ENCODE measurements around the gene BICD1. TPM values are rescaled to one million over a fixed set of nuclear protein-coding genes. Genes with fewer than 3 reads are reported as not detected.

BICD1 gene
- total and polyA plus RNA-seq, 5 donors from 2014 or later = 8.0 to 23.6 (median 9.4) TPM

DNA sequence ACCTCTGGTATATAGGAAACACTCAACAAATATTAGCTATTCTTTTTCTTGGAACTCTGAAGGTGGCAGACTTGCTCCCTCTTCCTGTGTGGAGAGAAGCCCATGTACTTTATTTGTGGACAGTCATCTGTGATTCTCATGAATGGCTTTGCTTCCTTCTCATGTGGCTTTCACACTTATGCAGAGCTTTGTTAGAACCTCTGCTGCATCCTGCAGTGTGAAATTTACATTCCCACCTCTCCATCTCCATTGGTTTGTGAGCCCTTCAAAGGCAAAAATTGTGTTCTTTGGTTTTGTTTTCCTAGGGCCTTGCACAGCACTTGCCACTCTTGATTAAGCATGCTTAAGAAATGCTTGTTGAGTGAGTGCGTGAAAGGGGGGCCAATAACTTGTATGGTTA is 51.9 kb downstream of the BICD1 start:
- no peak overlapping the region for H3K27ac ChIP-seq (ENCODE audit: insufficient read depth, low read length, poor library complexity, severe bottlenecking)
- H3K9me3 Mint-ChIP-seq = peaks cover 0 to 2% (median 0%) of the 10 kb centered on the region in 7 donors
- H3K4me1 ChIP-seq (ENCODE audit: control insufficient read depth, insufficient read depth, low read length, poor library complexity, severe bottlenecking) = no peaks in the 10 kb centered on the region
- H3K9me3 ChIP-seq (ENCODE audit: control insufficient read depth in 2 of 2, low read length in 2 of 2) = no peaks in the 10 kb centered on the region
- DNase-seq (no peak), ATAC-seq (ENCODE audit: low read depth in 2 of 2) (no peak)
- H3K27ac Mint-ChIP-seq = no peak overlapping the region
- no peaks in the 10 kb centered on the region for H3K36me3 Mint-ChIP-seq
- H3K36me3 ChIP-seq (ENCODE audit: control insufficient read depth, insufficient read depth, low read length) = peaks cover 8% of the 10 kb centered on the region
- H3K4me1 Mint-ChIP-seq = peaks cover 0 to 4% (median under 1%) of the 10 kb centered on the region in 4 donors
- no peak overlapping the region for H3K4me3 Mint-ChIP-seq
- H3K27me3 Mint-ChIP-seq = no peaks in the 10 kb centered on the region
- no peak overlapping the region for H3K4me3 ChIP-seq (ENCODE audit: low read depth, low read length)
- H3K27me3 ChIP-seq (ENCODE audit: control insufficient read depth, insufficient read depth, low read length) = no peaks in the 10 kb centered on the region

- H3K36me3 Mint-ChIP-seq = no peaks in the 10 kb centered on the region
- H3K4me1 Mint-ChIP-seq = peaks cover 0 to 4% (median under 1%) of the 10 kb centered on the region in 4 donors
- no peaks in the 10 kb centered on the region for H3K27me3 ChIP-seq (ENCODE audit: control insufficient read depth, insufficient read depth, low read length)
- no peaks in the 10 kb centered on the region for H3K27me3 Mint-ChIP-seq
- no peak for ATAC-seq (ENCODE audit: low read depth in 2 of 2)
- no peak overlapping the region for H3K4me3 ChIP-seq (ENCODE audit: low read depth, low read length)
- no peaks in the 10 kb centered on the region for H3K9me3 ChIP-seq (ENCODE audit: control insufficient read depth in 2 of 2, low read length in 2 of 2)
- H3K4me3 Mint-ChIP-seq = no peak overlapping the region
- peaks cover 8% of the 10 kb centered on the region for H3K36me3 ChIP-seq (ENCODE audit: control insufficient read depth, insufficient read depth, low read length)
- H3K9me3 Mint-ChIP-seq = peaks cover 0 to 1% (median 0%) of the 10 kb centered on the region in 7 donors
- no peak overlapping the region for H3K27ac ChIP-seq (ENCODE audit: insufficient read depth, low read length, poor library complexity, severe bottlenecking)
- H3K4me1 ChIP-seq (ENCODE audit: control insufficient read depth, insufficient read depth, low read length, poor library complexity, severe bottlenecking) = no peaks in the 10 kb centered on the region
- DNase-seq = no peak
- no peak overlapping the region for H3K27ac Mint-ChIP-seq
Measured at GRCh38 chr12:32159381-32159780, 52.7 kb downstream of the BICD1 start.

- peaks cover 8% of the 10 kb centered on the region for H3K36me3 ChIP-seq (ENCODE audit: control insufficient read depth, insufficient read depth, low read length)
- Mint-ChIP-seq H3K9me3 (no peaks in the 10 kb centered on the region), H3K27ac (peak overlapping the region in 1 of 3 donors; percentile 25), H3K4me1 (peaks cover 0 to 6% (median 2%) of the 10 kb centered on the region in 4 donors), H3K27me3 (no peaks in the 10 kb centered on the region), H3K36me3 (no peaks in the 10 kb centered on the region), H3K4me3 (no peak overlapping the region)
- H3K27ac ChIP-seq (ENCODE audit: insufficient read depth, low read length, poor library complexity, severe bottlenecking) = no peak overlapping the region
- no peaks in the 10 kb centered on the region for H3K4me1 ChIP-seq (ENCODE audit: control insufficient read depth, insufficient read depth, low read length, poor library complexity, severe bottlenecking)
- no peak for DNase-seq
- no peak for ATAC-seq (ENCODE audit: low read depth in 2 of 2)
- H3K27me3 ChIP-seq (ENCODE audit: control insufficient read depth, insufficient read depth, low read length) = no peaks in the 10 kb centered on the region
- H3K9me3 ChIP-seq (ENCODE audit: control insufficient read depth in 2 of 2, low read length in 2 of 2) = no peaks in the 10 kb centered on the region
- no peak overlapping the region for H3K4me3 ChIP-seq (ENCODE audit: low read depth, low read length)
Measured at GRCh38 chr12:32159925-32160324, 53.3 kb downstream of the BICD1 start.

DNA sequence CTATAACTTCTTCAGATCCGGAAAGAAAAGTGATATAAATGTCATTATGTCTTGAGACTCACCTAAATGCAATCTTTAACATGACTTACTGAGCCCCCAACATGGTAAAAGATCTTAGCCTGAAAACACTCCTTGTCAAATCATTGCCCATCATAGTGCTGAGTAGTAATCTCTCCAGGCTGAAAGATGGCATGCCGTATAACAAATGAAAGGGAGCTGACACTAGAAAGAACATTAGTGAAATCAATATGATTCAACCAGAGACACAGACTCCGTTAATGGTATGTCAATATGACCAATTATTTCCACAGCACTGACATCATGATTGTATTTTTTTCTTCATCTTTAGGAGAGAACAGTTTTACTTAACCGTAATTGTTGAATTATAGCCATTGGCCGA is 54.4 kb downstream of the BICD1 start:
- no peak for ATAC-seq (ENCODE audit: low read depth in 2 of 2)
- no peak overlapping the region for H3K27ac ChIP-seq (ENCODE audit: insufficient read depth, low read length, poor library complexity, severe bottlenecking)
- DNase-seq = no peak
- no peaks in the 10 kb centered on the region for H3K27me3 Mint-ChIP-seq
- H3K9me3 Mint-ChIP-seq = no peaks in the 10 kb centered on the region
- no peak overlapping the region for H3K4me3 Mint-ChIP-seq
- no peak overlapping the region for H3K4me3 ChIP-seq (ENCODE audit: low read depth, low read length)
- H3K36me3 Mint-ChIP-seq = no peaks in the 10 kb centered on the region
- peaks cover 8% of the 10 kb centered on the region for H3K36me3 ChIP-seq (ENCODE audit: control insufficient read depth, insufficient read depth, low read length)
- peaks cover 0 to 9% (median 2%) of the 10 kb centered on the region in 4 donors for H3K4me1 Mint-ChIP-seq
- no peaks in the 10 kb centered on the region for H3K4me1 ChIP-seq (ENCODE audit: control insufficient read depth, insufficient read depth, low read length, poor library complexity, severe bottlenecking)
- no peaks in the 10 kb centered on the region for H3K27me3 ChIP-seq (ENCODE audit: control insufficient read depth, insufficient read depth, low read length)
- H3K9me3 ChIP-seq (ENCODE audit: control insufficient read depth in 2 of 2, low read length in 2 of 2) = no peaks in the 10 kb centered on the region
- H3K27ac Mint-ChIP-seq = peak overlapping the region in 1 of 3 donors; percentile 20

DNA sequence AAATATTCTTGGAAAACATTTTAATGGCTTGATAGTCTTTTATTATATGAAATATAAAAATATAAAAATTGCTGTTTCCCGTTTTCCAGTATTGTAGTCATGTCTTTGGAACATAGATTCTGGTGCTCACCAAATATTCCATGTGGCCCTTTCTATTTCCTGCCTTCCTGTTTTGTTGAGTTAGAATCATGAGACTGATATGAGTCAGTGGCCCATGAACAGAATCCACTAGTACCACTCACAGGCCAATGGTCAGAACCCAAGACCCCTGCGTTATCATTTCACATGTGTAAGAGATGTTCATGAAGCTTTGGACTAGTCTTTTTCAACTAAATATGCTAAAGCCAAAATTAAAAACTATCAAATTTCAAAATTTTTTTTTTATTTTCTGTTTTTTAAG is 56.9 kb downstream of the BICD1 start:
- H3K27ac Mint-ChIP-seq = peak overlapping the region in 1 of 3 donors; percentile 32
- H3K4me3 Mint-ChIP-seq = no peak overlapping the region
- ATAC-seq (ENCODE audit: low read depth in 2 of 2) (no peak), DNase-seq (no peak)
- Histone ChIP-seq H3K9me3 (ENCODE audit: control insufficient read depth in 2 of 2, low read length in 2 of 2) (no peaks in the 10 kb centered on the region), H3K27ac (ENCODE audit: insufficient read depth, low read length, poor library complexity, severe bottlenecking) (no peak overlapping the region), H3K4me1 (ENCODE audit: control insufficient read depth, insufficient read depth, low read length, poor library complexity, severe bottlenecking) (no peaks in the 10 kb centered on the region), H3K27me3 (ENCODE audit: control insufficient read depth, insufficient read depth, low read length) (no peaks in the 10 kb centered on the region), H3K36me3 (ENCODE audit: control insufficient read depth, insufficient read depth, low read length) (peaks cover 4% of the 10 kb centered on the region), H3K4me3 (ENCODE audit: low read depth, low read length) (no peak overlapping the region)
- no peaks in the 10 kb centered on the region for H3K27me3 Mint-ChIP-seq
- H3K36me3 Mint-ChIP-seq = no peaks in the 10 kb centered on the region
- H3K4me1 Mint-ChIP-seq = peaks cover 0 to 9% (median 3%) of the 10 kb centered on the region in 4 donors
- H3K9me3 Mint-ChIP-seq = no peaks in the 10 kb centered on the region

DNA sequence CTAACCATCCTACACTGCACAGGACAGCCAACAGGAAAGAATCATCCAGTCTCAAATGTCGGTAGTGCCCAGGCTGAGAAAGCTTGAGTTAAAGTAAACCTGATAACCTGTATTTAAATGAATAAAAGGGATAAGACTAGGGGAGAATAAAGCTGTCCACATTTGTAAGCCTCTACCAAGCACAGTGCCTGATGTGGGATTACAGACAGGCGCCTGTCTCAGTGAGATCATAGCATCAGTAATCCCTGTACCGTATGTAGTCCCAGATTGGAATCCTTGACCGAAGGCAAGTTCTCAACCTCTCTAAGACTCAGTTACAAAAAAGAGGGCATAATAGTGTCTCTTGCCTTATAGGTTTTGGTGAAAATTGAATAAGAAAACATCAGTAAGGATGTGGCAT is 59.9 kb downstream of the BICD1 start:
- H3K9me3 ChIP-seq (ENCODE audit: control insufficient read depth in 2 of 2, low read length in 2 of 2) = no peaks in the 10 kb centered on the region
- H3K27me3 Mint-ChIP-seq = no peaks in the 10 kb centered on the region
- H3K4me3 ChIP-seq (ENCODE audit: low read depth, low read length) = no peak overlapping the region
- peaks cover 7% of the 10 kb centered on the region for H3K36me3 Mint-ChIP-seq
- H3K4me1 ChIP-seq (ENCODE audit: control insufficient read depth, insufficient read depth, low read length, poor library complexity, severe bottlenecking) = no peaks in the 10 kb centered on the region
- H3K36me3 ChIP-seq (ENCODE audit: control insufficient read depth, insufficient read depth, low read length) = no peaks in the 10 kb centered on the region
- H3K27me3 ChIP-seq (ENCODE audit: control insufficient read depth, insufficient read depth, low read length) = no peaks in the 10 kb centered on the region
- no peak overlapping the region for H3K27ac Mint-ChIP-seq
- peaks cover 0 to 6% (median 4%) of the 10 kb centered on the region in 4 donors for H3K4me1 Mint-ChIP-seq
- ATAC-seq (ENCODE audit: low read depth in 2 of 2) (no peak), DNase-seq (no peak)
- H3K4me3 Mint-ChIP-seq = no peak overlapping the region
- H3K9me3 Mint-ChIP-seq = no peaks in the 10 kb centered on the region
- H3K27ac ChIP-seq (ENCODE audit: insufficient read depth, low read length, poor library complexity, severe bottlenecking) = no peak overlapping the region

DNA sequence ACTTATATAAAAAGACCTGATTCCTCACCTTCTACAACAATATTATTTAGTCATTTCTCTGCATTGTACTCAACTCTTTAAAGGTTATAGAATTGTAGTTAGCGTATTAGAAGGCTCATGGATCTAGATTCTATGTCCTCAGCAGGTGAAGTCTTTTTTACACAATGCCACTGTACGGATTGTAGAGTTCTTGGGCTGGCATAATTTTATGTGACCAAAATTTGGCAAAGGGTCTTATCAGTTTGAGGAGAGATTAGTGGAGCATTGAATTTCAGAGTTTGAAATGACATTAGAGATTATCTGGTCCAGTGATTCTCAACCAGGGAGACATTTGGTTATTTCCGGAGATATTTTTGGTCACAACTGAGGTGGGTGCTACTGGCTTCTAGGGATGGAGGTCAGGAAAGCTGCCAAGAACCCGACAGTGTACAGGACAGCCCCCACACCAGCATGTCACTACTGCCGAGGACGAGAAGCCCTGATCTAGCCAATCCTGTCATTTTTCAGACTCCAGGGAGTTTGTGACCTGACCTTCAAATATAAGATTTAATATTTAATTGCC is 63.9 kb downstream of the BICD1 start:
- H3K9me3 Mint-ChIP-seq = no peaks in the 10 kb centered on the region
- peaks cover 0 to 9% (median 2%) of the 10 kb centered on the region in 4 donors for H3K4me1 Mint-ChIP-seq
- ATAC-seq (ENCODE audit: low read depth in 2 of 2) (no peak), DNase-seq (no peak)
- H3K4me3 Mint-ChIP-seq = no peak overlapping the region
- Histone ChIP-seq H3K27me3 (ENCODE audit: control insufficient read depth, insufficient read depth, low read length) (no peaks in the 10 kb centered on the region), H3K27ac (ENCODE audit: insufficient read depth, low read length, poor library complexity, severe bottlenecking) (no peak overlapping the region), H3K4me1 (ENCODE audit: control insufficient read depth, insufficient read depth, low read length, poor library complexity, severe bottlenecking) (no peaks in the 10 kb centered on the region), H3K9me3 (ENCODE audit: control insufficient read depth in 2 of 2, low read length in 2 of 2) (no peaks in the 10 kb centered on the region), H3K36me3 (ENCODE audit: control insufficient read depth, insufficient read depth, low read length) (no peaks in the 10 kb centered on the region), H3K4me3 (ENCODE audit: low read depth, low read length) (no peak overlapping the region)
- H3K27ac Mint-ChIP-seq = no peak overlapping the region
- peaks cover 10% of the 10 kb centered on the region for H3K36me3 Mint-ChIP-seq
- H3K27me3 Mint-ChIP-seq = no peaks in the 10 kb centered on the region

GRCh38 chr12:32171211-32171610 is 64.6 kb downstream of the BICD1 start:
- no peaks in the 10 kb centered on the region for H3K4me1 ChIP-seq (ENCODE audit: control insufficient read depth, insufficient read depth, low read length, poor library complexity, severe bottlenecking)
- no peaks in the 10 kb centered on the region for H3K9me3 ChIP-seq (ENCODE audit: control insufficient read depth in 2 of 2, low read length in 2 of 2)
- H3K4me3 ChIP-seq (ENCODE audit: low read depth, low read length) = no peak overlapping the region
- no peaks in the 10 kb centered on the region for H3K27me3 ChIP-seq (ENCODE audit: control insufficient read depth, insufficient read depth, low read length)
- Mint-ChIP-seq H3K36me3 (peaks cover 15% of the 10 kb centered on the region), H3K4me1 (peaks cover 0 to 9% (median 2%) of the 10 kb centered on the region in 4 donors), H3K4me3 (no peak overlapping the region), H3K9me3 (no peaks in the 10 kb centered on the region), H3K27ac (no peak overlapping the region), H3K27me3 (no peaks in the 10 kb centered on the region)
- ATAC-seq (ENCODE audit: low read depth in 2 of 2) (no peak), DNase-seq (no peak)
- H3K27ac ChIP-seq (ENCODE audit: insufficient read depth, low read length, poor library complexity, severe bottlenecking) = no peak overlapping the region
- no peaks in the 10 kb centered on the region for H3K36me3 ChIP-seq (ENCODE audit: control insufficient read depth, insufficient read depth, low read length)
